PC-9 (cell line): Measurements from ENCODE around the gene CPEB2.

Experiments
- EZH2 ChIP-seq: fragments of 200-600 bp; sonication (generic); IDR thresholded peaks from 2 replicates; pipeline ENCODE4 v1.8.0; 2017; ENCODE audit warnings: antibody characterized with exemption, low read depth
- TF ChIP-seq, protein P1 (sequence below): fragments of 200-600 bp; sonication (generic); conservative IDR thresholded peaks from 2 replicates; pipeline ENCODE4 v1.6.1; 2017; ENCODE audit warnings: mixed run types, antibody characterized with exemption, mild to moderate bottlenecking, moderate library complexity

DNA sequence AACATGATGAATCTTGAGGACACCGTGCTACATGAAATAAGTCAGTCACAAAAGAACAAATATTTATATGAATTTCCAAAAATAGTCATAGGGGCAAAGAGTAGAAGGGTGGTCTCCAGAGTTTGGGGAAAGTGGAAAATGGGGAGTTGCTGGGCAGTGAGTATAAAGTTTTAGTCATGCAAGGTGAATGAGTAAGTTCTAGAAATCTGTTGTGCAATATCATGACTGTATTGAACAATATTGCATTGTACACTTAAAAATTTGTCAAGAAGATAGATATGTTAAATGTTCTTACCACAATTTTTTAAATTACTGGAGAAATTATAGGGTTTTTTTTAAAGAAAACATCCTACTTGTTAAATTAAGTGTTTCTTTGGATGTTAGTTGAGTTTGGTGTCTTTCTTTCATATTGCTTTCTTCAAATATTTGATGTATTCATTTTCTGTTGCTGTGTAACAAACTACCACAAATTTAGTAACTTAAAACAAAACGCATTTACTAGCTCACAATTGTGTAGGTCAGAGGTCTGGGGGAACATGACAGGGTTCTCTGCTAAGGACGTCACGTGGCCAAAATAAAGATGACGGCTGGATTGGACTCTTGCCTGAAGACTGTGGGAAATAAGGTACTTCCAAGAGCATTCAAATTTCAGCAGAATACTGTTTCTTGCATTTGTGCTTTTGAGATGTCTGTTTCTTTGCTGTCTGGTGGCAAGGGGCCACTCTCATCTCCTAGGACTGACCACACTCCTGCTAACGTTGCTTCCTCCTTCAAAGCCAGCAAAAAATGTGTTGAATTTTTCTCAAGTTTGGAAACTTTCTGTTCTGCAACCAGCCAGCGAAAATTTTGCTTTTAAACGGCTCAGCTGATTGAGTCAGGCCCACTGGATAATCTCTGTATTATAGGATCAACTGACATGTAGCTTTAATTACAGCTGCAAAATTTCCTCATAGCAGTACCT lies 76.7 kb downstream of the CPEB2 start:
- TF ChIP-seq EZH2, result no peak
- TF ChIP-seq, protein P1, sequence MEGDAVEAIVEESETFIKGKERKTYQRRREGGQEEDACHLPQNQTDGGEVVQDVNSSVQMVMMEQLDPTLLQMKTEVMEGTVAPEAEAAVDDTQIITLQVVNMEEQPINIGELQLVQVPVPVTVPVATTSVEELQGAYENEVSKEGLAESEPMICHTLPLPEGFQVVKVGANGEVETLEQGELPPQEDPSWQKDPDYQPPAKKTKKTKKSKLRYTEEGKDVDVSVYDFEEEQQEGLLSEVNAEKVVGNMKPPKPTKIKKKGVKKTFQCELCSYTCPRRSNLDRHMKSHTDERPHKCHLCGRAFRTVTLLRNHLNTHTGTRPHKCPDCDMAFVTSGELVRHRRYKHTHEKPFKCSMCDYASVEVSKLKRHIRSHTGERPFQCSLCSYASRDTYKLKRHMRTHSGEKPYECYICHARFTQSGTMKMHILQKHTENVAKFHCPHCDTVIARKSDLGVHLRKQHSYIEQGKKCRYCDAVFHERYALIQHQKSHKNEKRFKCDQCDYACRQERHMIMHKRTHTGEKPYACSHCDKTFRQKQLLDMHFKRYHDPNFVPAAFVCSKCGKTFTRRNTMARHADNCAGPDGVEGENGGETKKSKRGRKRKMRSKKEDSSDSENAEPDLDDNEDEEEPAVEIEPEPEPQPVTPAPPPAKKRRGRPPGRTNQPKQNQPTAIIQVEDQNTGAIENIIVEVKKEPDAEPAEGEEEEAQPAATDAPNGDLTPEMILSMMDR, result no peak
